Trophoblast cell (in vitro differentiated cells and primary cell): ENCODE data around the gene CCDC12.

Experiments
- DNase-seq, 2 donors: peaks; one replicate each; pipeline ENCODE4 v3.0.0-alpha.2; 2016
- H2AFZ ChIP-seq: 2 replicates; pipeline ENCODE4 v1.6.1; 2013; ENCODE audit warnings: low read length, moderate library complexity, mild to moderate bottlenecking; ENCODE audit not compliant: insufficient read depth, poor library complexity
- H2AK5ac ChIP-seq: 2 replicates; pipeline ENCODE4 v1.6.1; 2013; ENCODE audit warnings: mild to moderate bottlenecking, low read length
- H2BK120ac ChIP-seq: 2 replicates; pipeline ENCODE4 v1.6.1; 2013; ENCODE audit warnings: low read length, mild to moderate bottlenecking, moderate library complexity; ENCODE audit not compliant: insufficient read depth, poor library complexity
- H2BK12ac ChIP-seq: 2 replicates; pipeline ENCODE4 v1.6.1; 2013; ENCODE audit warnings: mild to moderate bottlenecking, low read length, moderate library complexity
- H2BK5ac ChIP-seq: 2 replicates; pipeline ENCODE4 v1.6.1; 2013; ENCODE audit warnings: low read length, low read depth, moderate library complexity, mild to moderate bottlenecking; ENCODE audit not compliant: poor library complexity
- H3K14ac ChIP-seq: 2 replicates; pipeline ENCODE4 v1.6.1; 2013; ENCODE audit warnings: mild to moderate bottlenecking, low read length
- H3K18ac ChIP-seq: 2 replicates; pipeline ENCODE4 v1.6.1; 2013; ENCODE audit warnings: mild to moderate bottlenecking, low read length
- H3K23ac ChIP-seq: 2 replicates; pipeline ENCODE4 v1.6.1; 2013; ENCODE audit warnings: low read length
- H3K27ac ChIP-seq: 2 replicates; pipeline ENCODE4 v1.5.1; 2013; ENCODE audit warnings: low read depth, mild to moderate bottlenecking, inconsistent platforms, low read length, moderate library complexity
- H3K27me3 ChIP-seq: 2 replicates; pipeline ENCODE4 v1.6.1; 2013; ENCODE audit warnings: inconsistent platforms, mild to moderate bottlenecking, low read length, moderate library complexity; ENCODE audit not compliant: insufficient read depth
- H3K36me3 ChIP-seq, 2 experiments: 1 replicate in 1 of 2; 2 replicates in 1 of 2; pipeline ENCODE4 v1.6.1; 2013; ENCODE audit warnings: low read length in 2 of 2, mild to moderate bottlenecking in 2 of 2, moderate library complexity in 1 of 2; ENCODE audit not compliant: insufficient read depth in 2 of 2, control insufficient read depth in 1 of 2
- H3K4ac ChIP-seq: 2 replicates; pipeline ENCODE4 v1.6.1; 2013; ENCODE audit warnings: low read depth, mild to moderate bottlenecking, low read length, moderate library complexity
- H3K4me1 ChIP-seq, 2 experiments: 1 replicate in 1 of 2; 2 replicates in 1 of 2; pipeline ENCODE4 v1.6.1; 2013; ENCODE audit warnings: low read length in 2 of 2, mild to moderate bottlenecking in 2 of 2, moderate library complexity in 1 of 2; ENCODE audit not compliant: insufficient read depth in 2 of 2, control insufficient read depth in 1 of 2
- H3K4me2 ChIP-seq: 2 replicates; pipeline ENCODE4 v1.6.1; 2013; ENCODE audit warnings: inconsistent platforms, mild to moderate bottlenecking, low read length, moderate library complexity
- H3K4me3 ChIP-seq: 2 replicates; pipeline ENCODE4 v1.5.1; 2013; ENCODE audit warnings: mild to moderate bottlenecking, low read depth, low read length, inconsistent platforms
- H3K79me1 ChIP-seq: one replicate; pipeline ENCODE4 v1.6.1; 2013; ENCODE audit warnings: low read length
- H3K79me2 ChIP-seq: 2 replicates; pipeline ENCODE4 v1.6.1; 2013; ENCODE audit warnings: low read length, mild to moderate bottlenecking; ENCODE audit not compliant: control insufficient read depth, insufficient read depth, poor library complexity
- H3K9ac ChIP-seq: 2 replicates; pipeline ENCODE4 v1.6.1; 2013; ENCODE audit warnings: mild to moderate bottlenecking, low read length
- H3K9me3 ChIP-seq: 2 replicates; pipeline ENCODE4 v1.6.1; 2013; ENCODE audit warnings: low read depth, mild to moderate bottlenecking, control low read depth, inconsistent platforms, low read length; ENCODE audit not compliant: insufficient read depth
- H4K12ac ChIP-seq: 2 replicates; pipeline ENCODE4 v1.6.1; 2013; ENCODE audit warnings: low read depth, mild to moderate bottlenecking, low read length, moderate library complexity
- H4K8ac ChIP-seq: 2 replicates; pipeline ENCODE4 v1.6.1; 2013; ENCODE audit warnings: low read depth, mild to moderate bottlenecking, low read length, moderate library complexity
- H4K91ac ChIP-seq: one replicate; pipeline ENCODE4 v1.6.1; 2013; ENCODE audit warnings: low read depth, mild to moderate bottlenecking, low read length, moderate library complexity
- WGBS: extraction: QIAGEN DNeasy Blood & Tissue Kit; methylation state at CpG from one replicate; pipeline ENCODE4 v1.1.7; 2013; ENCODE audit warnings: missing lambda C conversion rate; ENCODE audit not compliant: insufficient read length, insufficient coverage; ENCODE audit errors: extremely low coverage; 5-methylcytosine and 5-hydroxymethylcytosine counted together

Gene CCDC12

DNA sequence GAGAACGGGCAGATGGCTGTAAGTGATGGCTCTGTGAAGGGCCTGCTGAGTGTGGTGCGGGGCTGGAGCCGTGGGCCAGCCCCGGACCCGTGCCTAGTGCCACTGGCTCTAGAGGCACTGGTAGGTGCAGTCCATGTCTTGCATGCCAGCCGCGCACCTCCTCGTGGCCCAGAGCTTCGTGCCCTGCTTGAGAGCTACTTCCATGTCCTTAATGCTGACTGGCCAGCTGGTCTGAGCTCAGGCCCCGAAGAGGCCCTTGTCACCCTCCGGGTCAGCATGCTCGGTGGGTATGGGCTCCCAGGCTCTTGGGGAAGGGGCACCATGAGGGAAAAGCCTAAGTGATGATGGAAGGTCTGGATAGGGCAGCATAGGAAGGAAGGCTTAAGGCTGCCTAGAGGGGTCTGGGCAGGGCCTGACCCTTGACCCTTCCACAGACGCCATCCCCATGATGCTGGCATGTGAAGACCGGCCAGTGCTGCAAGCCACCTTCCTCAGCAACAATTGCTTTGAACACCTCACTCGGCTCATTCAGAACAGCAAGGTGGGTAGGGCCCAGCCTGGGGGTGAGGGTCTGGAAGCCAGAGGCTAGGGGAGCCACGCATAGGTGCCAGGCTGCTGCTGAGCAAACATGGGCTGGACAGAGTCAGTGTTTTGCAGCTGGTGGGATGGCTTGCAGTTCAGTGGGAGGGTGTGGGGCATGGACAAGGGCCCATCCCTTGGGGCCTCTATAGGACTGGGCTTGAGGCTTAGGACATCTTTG, 15.0 kb upstream of the CCDC12 start:
- H2AFZ ChIP-seq = no peak overlapping the region
- H3K36me3 ChIP-seq = peaks cover 34 to 40% of the 10 kb centered on the region in 2 experiments
- H2AK5ac ChIP-seq = no peak overlapping the region
- no peak overlapping the region for H3K14ac ChIP-seq
- no peaks in the 10 kb centered on the region for H3K79me2 ChIP-seq
- H3K23ac ChIP-seq = no peak overlapping the region
- H2BK12ac ChIP-seq = no peak overlapping the region
- no peak overlapping the region for H2BK120ac ChIP-seq
- no peak overlapping the region for H2BK5ac ChIP-seq
- peaks cover 4% of the 10 kb centered on the region for H3K79me1 ChIP-seq
- WGBS = no CpG with 5 or more reads among the region's 16 CpGs
- H3K4me3 ChIP-seq = no peak overlapping the region
- no peak overlapping the region for H4K12ac ChIP-seq
- no peak overlapping the region for H4K8ac ChIP-seq
- peaks cover 2% of the 10 kb centered on the region for H3K9me3 ChIP-seq
- no peak overlapping the region for H3K9ac ChIP-seq
- DNase-seq = no peak
- no peak overlapping the region for H3K4me2 ChIP-seq
- no peak overlapping the region for H3K4ac ChIP-seq
- peaks cover 9 to 16% of the 10 kb centered on the region in 2 experiments for H3K4me1 ChIP-seq
- no peak overlapping the region for H3K18ac ChIP-seq
- H4K91ac ChIP-seq = no peak overlapping the region
- H3K27me3 ChIP-seq = no peaks in the 10 kb centered on the region
- H3K27ac ChIP-seq = no peak overlapping the region

DNA sequence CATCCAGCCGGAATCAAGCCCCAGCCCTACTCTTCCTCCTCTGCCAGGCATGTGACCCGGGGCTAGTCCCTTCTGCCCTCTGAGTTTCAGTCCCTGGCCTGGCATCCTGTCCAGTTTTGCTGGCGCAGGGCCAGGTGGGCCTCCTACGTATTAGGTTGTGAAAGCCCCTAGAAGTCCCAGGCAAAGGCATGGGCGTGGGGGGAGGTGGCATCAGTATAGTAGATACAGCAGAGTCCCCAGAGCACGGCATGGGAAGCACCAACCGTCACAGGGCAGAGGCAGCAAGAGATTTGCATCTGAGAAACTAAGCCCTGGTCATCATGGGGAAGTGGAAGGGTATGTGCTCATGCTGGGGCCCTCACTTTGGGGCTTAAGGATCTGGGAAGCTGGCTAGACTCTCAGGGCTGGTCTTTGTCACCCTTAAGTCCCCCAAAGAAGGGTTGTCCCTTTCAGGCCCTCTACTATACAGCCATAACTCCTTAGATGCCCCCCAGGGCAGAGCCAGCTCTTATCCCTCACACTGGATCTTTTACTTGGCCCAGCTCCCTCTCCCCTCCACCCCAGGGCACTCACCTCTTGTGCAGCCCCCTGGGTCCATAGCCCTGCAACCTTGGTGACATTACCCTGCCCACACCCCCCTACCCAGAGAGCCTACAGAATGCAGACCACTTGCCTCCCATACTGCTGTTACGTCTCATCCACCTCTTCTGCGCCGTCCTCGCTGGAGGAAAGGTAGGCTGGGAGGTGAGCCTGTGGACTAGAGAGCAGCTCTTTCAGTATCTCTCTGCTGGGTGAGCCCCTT, 14.2 kb upstream of the CCDC12 start:
- Histone ChIP-seq H3K4me1 (peaks cover 16 to 23% of the 10 kb centered on the region in 2 experiments), H4K12ac (no peak overlapping the region), H3K14ac (no peak overlapping the region), H4K8ac (no peak overlapping the region), H3K79me2 (no peaks in the 10 kb centered on the region), H2AK5ac (no peak overlapping the region), H2BK120ac (no peak overlapping the region), H3K4me2 (no peak overlapping the region), H3K4ac (no peak overlapping the region), H3K4me3 (no peak overlapping the region), H2BK12ac (no peak overlapping the region), H3K18ac (no peak overlapping the region), H3K79me1 (peaks cover 4% of the 10 kb centered on the region), H3K27ac (no peak overlapping the region), H3K9ac (no peak overlapping the region), H3K9me3 (peaks cover 2% of the 10 kb centered on the region), H2BK5ac (no peak overlapping the region), H2AFZ (no peak overlapping the region), H3K27me3 (no peaks in the 10 kb centered on the region), H4K91ac (no peak overlapping the region), H3K36me3 (peaks cover 32 to 38% of the 10 kb centered on the region in 2 experiments), H3K23ac (no peak overlapping the region)
- peak; percentile 45 to 46 for DNase-seq
- no CpG with 5 or more reads among the region's 11 CpGs for WGBS

DNA sequence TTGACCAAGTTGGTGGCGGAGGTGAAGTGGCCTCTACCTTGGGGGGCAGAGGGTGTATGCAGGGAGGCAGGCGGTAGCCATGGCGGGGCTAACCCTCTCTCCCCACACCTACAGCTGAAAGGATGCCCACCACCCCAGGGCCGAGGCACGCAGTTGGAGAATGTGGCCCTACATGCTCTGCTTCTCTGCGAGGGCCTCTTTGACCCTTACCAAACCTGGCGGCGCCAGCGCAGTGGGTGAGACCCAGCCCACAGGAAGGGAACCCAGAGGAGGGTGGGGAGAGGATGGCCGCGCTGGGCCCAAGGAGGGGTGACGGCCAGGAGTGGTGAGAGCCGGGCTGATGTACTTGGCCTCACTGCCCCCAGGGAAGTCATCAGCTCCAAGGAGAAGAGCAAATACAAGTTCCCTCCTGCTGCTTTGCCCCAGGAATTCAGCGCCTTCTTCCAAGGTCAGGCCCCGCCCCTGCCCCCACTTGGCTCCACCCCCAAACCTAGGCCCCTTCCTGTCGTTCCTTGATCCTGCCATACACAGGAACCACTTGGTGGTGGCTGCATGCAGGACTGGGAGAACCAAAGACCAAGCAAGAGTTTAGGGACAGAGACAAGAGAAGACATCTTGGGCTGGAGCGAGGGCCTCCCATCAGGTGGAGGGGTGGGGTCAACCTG, 12.7 kb upstream of the CCDC12 start:
- Histone ChIP-seq H4K8ac (no peak overlapping the region), H2BK120ac (no peak overlapping the region), H2AFZ (no peak overlapping the region), H3K4ac (no peak overlapping the region), H3K4me2 (no peak overlapping the region), H3K9ac (no peak overlapping the region), H3K9me3 (peaks cover 2% of the 10 kb centered on the region), H3K36me3 (peaks cover 23 to 28% of the 10 kb centered on the region in 2 experiments), H4K12ac (no peak overlapping the region), H3K4me1 (peaks cover 18 to 26% of the 10 kb centered on the region in 2 experiments), H3K18ac (no peak overlapping the region), H3K79me1 (peaks cover 4% of the 10 kb centered on the region), H3K27me3 (no peaks in the 10 kb centered on the region), H3K23ac (no peak overlapping the region), H3K4me3 (no peak overlapping the region), H3K79me2 (no peaks in the 10 kb centered on the region), H2BK5ac (no peak overlapping the region), H2AK5ac (no peak overlapping the region), H2BK12ac (no peak overlapping the region), H3K27ac (no peak overlapping the region), H4K91ac (no peak overlapping the region), H3K14ac (no peak overlapping the region)
- DNase-seq = no peak
- no CpG with 5 or more reads among the region's 17 CpGs for WGBS

DNA sequence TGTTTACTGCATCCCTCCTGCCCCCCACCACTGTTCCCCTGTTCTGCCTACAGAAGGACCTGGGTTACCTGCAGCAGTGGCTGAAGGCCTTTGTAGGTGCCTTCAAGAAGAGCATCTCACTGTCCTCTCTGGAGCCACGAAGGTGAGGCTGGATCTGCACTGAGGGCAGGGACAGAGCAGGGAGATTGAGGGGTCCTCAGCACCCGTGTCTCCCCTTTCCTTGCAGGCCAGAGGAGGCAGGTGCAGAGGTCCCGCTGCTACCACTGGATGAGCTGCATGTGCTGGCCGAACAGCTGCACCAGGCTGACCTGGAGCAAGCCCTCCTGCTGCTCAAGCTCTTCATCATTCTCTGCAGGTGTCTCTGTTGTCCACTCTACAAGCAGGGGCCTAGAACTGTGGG, 12.1 kb upstream of the CCDC12 start:
- no peak overlapping the region for H3K4me2 ChIP-seq
- no peak overlapping the region for H4K91ac ChIP-seq
- H3K4me1 ChIP-seq = peaks cover 19 to 26% of the 10 kb centered on the region in 2 experiments
- H3K9ac ChIP-seq = no peak overlapping the region
- H3K14ac ChIP-seq = no peak overlapping the region
- H3K36me3 ChIP-seq = peaks cover 16 to 23% of the 10 kb centered on the region in 2 experiments
- H2AFZ ChIP-seq = no peak overlapping the region
- no peak overlapping the region for H3K23ac ChIP-seq
- no CpG with 5 or more reads among the region's 4 CpGs for WGBS
- H4K12ac ChIP-seq = no peak overlapping the region
- H2BK5ac ChIP-seq = no peak overlapping the region
- H3K4ac ChIP-seq = no peak overlapping the region
- H3K27ac ChIP-seq = no peak overlapping the region
- H4K8ac ChIP-seq = no peak overlapping the region
- H2AK5ac ChIP-seq = no peak overlapping the region
- peaks cover 4% of the 10 kb centered on the region for H3K79me1 ChIP-seq
- no peaks in the 10 kb centered on the region for H3K79me2 ChIP-seq
- peaks cover 1% of the 10 kb centered on the region for H3K9me3 ChIP-seq
- H2BK12ac ChIP-seq = no peak overlapping the region
- DNase-seq = no peak
- H3K27me3 ChIP-seq = no peaks in the 10 kb centered on the region
- H2BK120ac ChIP-seq = no peak overlapping the region
- H3K4me3 ChIP-seq = no peak overlapping the region
- no peak overlapping the region for H3K18ac ChIP-seq
